ENCODE data around the gene SP110.

- TF ChIP-seq, protein P1, sequence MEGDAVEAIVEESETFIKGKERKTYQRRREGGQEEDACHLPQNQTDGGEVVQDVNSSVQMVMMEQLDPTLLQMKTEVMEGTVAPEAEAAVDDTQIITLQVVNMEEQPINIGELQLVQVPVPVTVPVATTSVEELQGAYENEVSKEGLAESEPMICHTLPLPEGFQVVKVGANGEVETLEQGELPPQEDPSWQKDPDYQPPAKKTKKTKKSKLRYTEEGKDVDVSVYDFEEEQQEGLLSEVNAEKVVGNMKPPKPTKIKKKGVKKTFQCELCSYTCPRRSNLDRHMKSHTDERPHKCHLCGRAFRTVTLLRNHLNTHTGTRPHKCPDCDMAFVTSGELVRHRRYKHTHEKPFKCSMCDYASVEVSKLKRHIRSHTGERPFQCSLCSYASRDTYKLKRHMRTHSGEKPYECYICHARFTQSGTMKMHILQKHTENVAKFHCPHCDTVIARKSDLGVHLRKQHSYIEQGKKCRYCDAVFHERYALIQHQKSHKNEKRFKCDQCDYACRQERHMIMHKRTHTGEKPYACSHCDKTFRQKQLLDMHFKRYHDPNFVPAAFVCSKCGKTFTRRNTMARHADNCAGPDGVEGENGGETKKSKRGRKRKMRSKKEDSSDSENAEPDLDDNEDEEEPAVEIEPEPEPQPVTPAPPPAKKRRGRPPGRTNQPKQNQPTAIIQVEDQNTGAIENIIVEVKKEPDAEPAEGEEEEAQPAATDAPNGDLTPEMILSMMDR (IDR thresholded peaks at IDR 0.05; ENCODE audit: low read depth, low read length, poor library complexity, severe bottlenecking) = no peak
- TF ChIP-seq EZH2phosphoT487 (IDR thresholded peaks at IDR 0.05; ENCODE audit: borderline replicate concordance, low read length) = no peak
Measured at GRCh38 chr2:230230087-230230486, 10.3 kb upstream of the SP110 start.
